Neuronal stem cell (in vitro differentiated cells): ENCODE measurements around the gene UTP25.

Experiments
- DNase-seq: peaks from one replicate; pipeline ENCODE4 v3.0.0-alpha.2; 2013; ENCODE audit warnings: low spot score
- H2AFZ ChIP-seq: one replicate; pipeline ENCODE4 v1.6.1; 2013; ENCODE audit warnings: mild to moderate bottlenecking, low read length, inconsistent platforms
- H2AK5ac ChIP-seq: 2 replicates; pipeline ENCODE4 v1.6.1; 2013; ENCODE audit warnings: low read depth, mild to moderate bottlenecking, inconsistent platforms, low read length, moderate library complexity, mixed read lengths
- H2BK120ac ChIP-seq: 2 replicates; pipeline ENCODE4 v1.6.1; 2013; ENCODE audit warnings: low read depth, mild to moderate bottlenecking, inconsistent platforms, low read length, moderate library complexity, mixed read lengths
- H2BK12ac ChIP-seq: one replicate; pipeline ENCODE4 v1.6.1; 2013; ENCODE audit warnings: low read length, inconsistent platforms
- H2BK15ac ChIP-seq: 2 replicates; pipeline ENCODE4 v1.6.1; 2013; ENCODE audit warnings: mild to moderate bottlenecking, low read length, inconsistent platforms, mixed read lengths
- H2BK5ac ChIP-seq: one replicate; pipeline ENCODE4 v1.6.1; 2013; ENCODE audit warnings: inconsistent platforms, mild to moderate bottlenecking, low read length, moderate library complexity
- H3K14ac ChIP-seq: one replicate; pipeline ENCODE4 v1.6.1; 2013; ENCODE audit warnings: low read length, inconsistent platforms
- H3K18ac ChIP-seq: 2 replicates; pipeline ENCODE4 v1.6.1; 2013; ENCODE audit warnings: low read length, inconsistent platforms
- H3K23ac ChIP-seq: 2 replicates; pipeline ENCODE4 v1.6.1; 2013; ENCODE audit warnings: low read depth, mild to moderate bottlenecking, mixed read lengths, low read length, inconsistent platforms; ENCODE audit not compliant: poor library complexity
- H3K27ac ChIP-seq: replicated peaks from 3 replicates; pipeline ENCODE4 v1.5.1; 2013; ENCODE audit warnings: low read length, inconsistent platforms
- H3K27me3 ChIP-seq, 3 experiments: 2 replicates each; pipeline ENCODE4 v1.6.1; 2013; ENCODE audit warnings: low read length in 3 of 3, mild to moderate bottlenecking in 2 of 3, inconsistent platforms in 1 of 3, low read depth in 1 of 3, mixed read lengths in 1 of 3, moderate library complexity in 1 of 3; ENCODE audit not compliant: control insufficient read depth in 3 of 3, insufficient read depth in 3 of 3
- H3K36me3 ChIP-seq, 2 donors: replicated peaks in 1 of 2; 2 replicates each; pipeline ENCODE4 v1.6.1; 2013; ENCODE audit warnings: low read length in 2 of 2; ENCODE audit not compliant: control insufficient read depth in 2 of 2, insufficient read depth in 2 of 2
- H3K4ac ChIP-seq: 2 replicates; pipeline ENCODE4 v1.6.1; 2013; ENCODE audit warnings: inconsistent platforms, mild to moderate bottlenecking, low read length, moderate library complexity
- H3K4me1 ChIP-seq, 2 donors: 1 replicate in 1 of 2; 2 replicates in 1 of 2; pipeline ENCODE4 v1.6.1; 2013; ENCODE audit warnings: low read length in 2 of 2, low read depth in 1 of 2; ENCODE audit not compliant: control insufficient read depth in 2 of 2, insufficient read depth in 1 of 2
- H3K4me2 ChIP-seq: one replicate; pipeline ENCODE4 v1.6.1; 2013; ENCODE audit warnings: mild to moderate bottlenecking, low read length, inconsistent platforms; ENCODE audit not compliant: insufficient read depth, poor library complexity, severe bottlenecking
- H3K4me3 ChIP-seq, 2 donors: 2 replicates each; pipeline ENCODE4 v1.5.1; 2013; ENCODE audit warnings: low read length in 2 of 2, mild to moderate bottlenecking in 2 of 2, inconsistent platforms in 1 of 2, moderate library complexity in 1 of 2
- H3K79me1 ChIP-seq: one replicate; pipeline ENCODE4 v1.6.1; 2013; ENCODE audit warnings: low read depth, mild to moderate bottlenecking, inconsistent platforms, low read length, moderate library complexity
- H3K9ac ChIP-seq: one replicate; pipeline ENCODE4 v1.6.1; 2013; ENCODE audit warnings: mild to moderate bottlenecking, low read depth, low read length, inconsistent platforms; ENCODE audit not compliant: poor library complexity
- H3K9me3 ChIP-seq, 2 donors: replicated peaks in 1 of 2; 2 replicates each; pipeline versions ENCODE3 to v1.6.1; 2013; ENCODE audit warnings: low read length in 2 of 2, mild to moderate bottlenecking in 2 of 2, inconsistent platforms in 1 of 2, low read depth in 1 of 2, mixed read lengths in 1 of 2, moderate library complexity in 1 of 2; ENCODE audit not compliant: control insufficient read depth in 2 of 2, insufficient read depth in 1 of 2
- H4K8ac ChIP-seq: one replicate; pipeline ENCODE4 v1.6.1; 2013; ENCODE audit warnings: low read depth, mild to moderate bottlenecking, inconsistent platforms, low read length, moderate library complexity
- H4K91ac ChIP-seq: one replicate; pipeline ENCODE4 v1.6.1; 2013; ENCODE audit warnings: low read length, low read depth, mild to moderate bottlenecking, inconsistent platforms; ENCODE audit not compliant: poor library complexity
- WGBS, 2 donors: extraction: QIAGEN DNeasy Blood & Tissue Kit; methylation state at CpG; one replicate each; pipeline ENCODE4 v1.1.7; 2013; ENCODE audit warnings: missing lambda C conversion rate in 2 of 2, mixed read lengths in 1 of 2; ENCODE audit not compliant: insufficient read length in 2 of 2, insufficient replicate concordance in 1 of 2; ENCODE audit errors: extremely low coverage in 2 of 2; 5-methylcytosine and 5-hydroxymethylcytosine counted together

UTP25 gene

DNA sequence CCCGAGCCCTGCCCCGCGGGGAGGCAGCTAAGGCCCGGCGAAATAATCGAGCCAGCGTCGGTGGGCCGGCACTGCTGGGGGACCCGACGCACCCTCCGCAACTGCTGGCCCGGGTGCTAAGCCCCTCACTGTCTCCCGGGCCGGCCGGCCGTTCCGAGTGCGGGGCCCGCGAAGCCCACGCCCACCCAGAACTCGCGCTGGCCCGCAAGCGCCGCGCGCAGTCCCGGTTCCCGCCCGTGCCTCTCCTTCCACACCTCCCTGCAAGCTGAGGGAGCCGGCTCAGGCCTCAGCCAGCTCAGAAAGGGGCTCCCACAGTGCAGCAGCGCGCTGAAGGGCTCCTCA is 61.3 kb downstream of the UTP25 start:
- H3K9ac ChIP-seq: no peak overlapping the region
- no peak overlapping the region for H3K4ac ChIP-seq
- H3K9me3 ChIP-seq: no peaks in the 10 kb centered on the region
- no peak overlapping the region for H2AK5ac ChIP-seq
- H4K8ac ChIP-seq: no peak overlapping the region
- no peaks in the 10 kb centered on the region for H3K27me3 ChIP-seq
- H3K4me2 ChIP-seq: no peak overlapping the region
- H2BK5ac ChIP-seq: no peak overlapping the region
- DNase-seq: no peak
- no peak overlapping the region for H3K23ac ChIP-seq
- no peak overlapping the region for H2BK120ac ChIP-seq
- no peak overlapping the region for H2AFZ ChIP-seq
- no CpG with 5 or more reads among the region's 35 CpGs for WGBS, 2 donors
- peaks cover 4 to 6% of the 10 kb centered on the region in 2 donors for H3K4me1 ChIP-seq
- H3K36me3 ChIP-seq: no peaks in the 10 kb centered on the region
- no peaks in the 10 kb centered on the region for H3K79me1 ChIP-seq
- no peak overlapping the region for H3K18ac ChIP-seq
- no peak overlapping the region for H3K27ac ChIP-seq
- no peak overlapping the region for H4K91ac ChIP-seq
- no peak overlapping the region for H3K4me3 ChIP-seq
- H2BK12ac ChIP-seq: no peak overlapping the region
- no peak overlapping the region for H3K14ac ChIP-seq
- no peak overlapping the region for H2BK15ac ChIP-seq

DNA sequence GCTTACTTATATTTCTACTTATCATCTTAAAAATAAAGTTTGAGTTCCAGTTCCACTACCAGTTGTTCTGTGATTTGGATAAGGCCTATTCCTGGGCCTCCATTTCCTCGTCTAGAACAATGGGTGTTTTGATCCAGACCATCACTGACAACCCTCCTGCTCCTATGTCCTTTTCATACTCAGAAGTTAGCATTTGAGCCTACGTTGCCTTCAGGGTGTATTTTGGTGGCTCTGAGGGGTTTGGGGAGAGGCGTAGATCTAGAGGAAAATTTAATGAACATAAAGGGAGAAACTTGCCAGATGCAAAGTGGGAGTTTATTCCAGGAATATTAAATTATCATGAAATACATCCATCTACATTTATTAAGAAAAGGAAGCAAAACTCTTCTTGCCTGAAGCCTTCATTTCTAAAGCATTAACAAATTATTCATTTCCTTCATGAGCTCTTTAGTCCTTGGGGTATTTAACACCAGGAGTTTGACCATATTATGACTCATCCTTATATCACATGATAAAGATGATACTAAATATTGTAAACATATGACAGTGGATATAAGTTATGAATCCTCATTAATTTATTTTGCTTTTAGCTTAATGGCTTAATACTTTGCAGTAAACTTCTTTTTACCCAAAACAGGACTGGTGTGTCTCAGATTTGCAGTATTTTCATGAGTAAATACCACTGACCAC is 63.0 kb downstream of the UTP25 start:
- no peak overlapping the region for H2BK5ac ChIP-seq
- H4K91ac ChIP-seq: no peak overlapping the region
- H2BK15ac ChIP-seq: no peak overlapping the region
- no peak for DNase-seq
- no peak overlapping the region for H4K8ac ChIP-seq
- no peaks in the 10 kb centered on the region for H3K4me1 ChIP-seq
- no peaks in the 10 kb centered on the region for H3K36me3 ChIP-seq
- no peak overlapping the region for H3K4ac ChIP-seq
- no peak overlapping the region for H2AK5ac ChIP-seq
- H2BK12ac ChIP-seq: no peak overlapping the region
- no peak overlapping the region for H3K23ac ChIP-seq
- no peak overlapping the region for H3K18ac ChIP-seq
- no peak overlapping the region for H3K4me2 ChIP-seq
- H3K4me3 ChIP-seq: no peak overlapping the region
- no peak overlapping the region for H3K14ac ChIP-seq
- H3K9ac ChIP-seq: no peak overlapping the region
- no CpG with 5 or more reads among the region's 3 CpGs for WGBS, 2 donors
- H3K27me3 ChIP-seq: no peaks in the 10 kb centered on the region
- H3K9me3 ChIP-seq: no peaks in the 10 kb centered on the region
- H3K79me1 ChIP-seq: no peaks in the 10 kb centered on the region
- H2AFZ ChIP-seq: no peak overlapping the region
- no peak overlapping the region for H2BK120ac ChIP-seq
- H3K27ac ChIP-seq: no peak overlapping the region

DNA sequence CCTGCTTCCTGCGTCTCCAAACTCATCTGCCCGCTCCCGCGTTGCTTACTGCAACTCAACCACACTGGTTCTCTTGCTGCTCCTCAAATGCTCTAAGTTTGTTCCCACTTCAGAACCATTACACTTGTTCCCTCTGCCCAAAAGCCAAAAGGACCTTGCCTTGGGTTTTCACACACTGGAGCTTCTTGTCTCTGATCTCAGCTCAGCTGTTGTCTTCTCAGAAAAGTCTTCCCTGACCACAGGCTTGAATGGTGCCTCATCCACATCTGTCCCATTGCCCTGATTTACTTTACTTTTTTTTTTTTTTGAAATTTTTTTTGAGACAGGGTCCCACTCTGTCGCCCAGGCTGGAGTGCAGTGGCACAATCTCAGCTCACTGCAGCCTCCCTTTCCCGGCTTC is 66.0 kb downstream of the UTP25 start:
- WGBS, 2 donors: no CpG with 5 or more reads among the region's 6 CpGs
- Histone ChIP-seq H3K79me1 (no peaks in the 10 kb centered on the region), H3K23ac (no peak overlapping the region), H3K14ac (no peak overlapping the region), H3K36me3 (no peaks in the 10 kb centered on the region), H2AK5ac (no peak overlapping the region), H2BK5ac (no peak overlapping the region), H2BK12ac (no peak overlapping the region), H3K4me2 (no peak overlapping the region), H3K9me3 (no peaks in the 10 kb centered on the region), H3K4me1 (no peaks in the 10 kb centered on the region), H4K8ac (no peak overlapping the region), H3K27ac (no peak overlapping the region), H2BK15ac (no peak overlapping the region), H3K4me3 (no peak overlapping the region), H3K18ac (no peak overlapping the region), H3K9ac (no peak overlapping the region), H2BK120ac (no peak overlapping the region), H3K4ac (no peak overlapping the region), H2AFZ (no peak overlapping the region), H3K27me3 (peaks cover 0 to 3% (median 0%) of the 10 kb centered on the region in 3 experiments), H4K91ac (no peak overlapping the region)
- no peak for DNase-seq

DNA sequence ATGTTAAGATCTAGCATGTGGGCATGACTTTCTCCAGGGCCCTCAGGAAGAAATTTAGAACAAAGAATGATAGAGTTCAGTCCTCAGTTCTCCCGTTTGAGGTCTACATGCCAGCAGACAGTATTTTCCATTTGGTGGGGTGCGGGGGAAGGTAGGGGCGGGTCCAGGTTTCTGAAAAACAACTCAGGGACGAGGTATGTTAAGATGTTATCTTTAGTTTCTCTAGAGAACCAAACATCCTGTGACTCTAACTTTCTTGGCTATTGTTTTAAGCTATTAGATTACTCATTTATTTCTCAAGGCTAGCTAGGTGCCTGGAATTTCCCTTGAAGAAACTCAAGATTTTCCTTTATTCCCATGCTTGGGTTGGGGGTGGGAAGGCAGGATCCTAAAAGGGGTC is 67.9 kb downstream of the UTP25 start:
- Histone ChIP-seq H3K4me3 (no peak overlapping the region), H3K27ac (no peak overlapping the region), H2BK5ac (no peak overlapping the region), H3K9ac (no peak overlapping the region), H3K4me1 (no peaks in the 10 kb centered on the region), H4K8ac (no peak overlapping the region), H3K4ac (no peak overlapping the region), H2BK12ac (no peak overlapping the region), H3K27me3 (peaks cover 0 to 3% (median 0%) of the 10 kb centered on the region in 3 experiments), H2BK120ac (no peak overlapping the region), H3K14ac (no peak overlapping the region), H3K9me3 (no peaks in the 10 kb centered on the region), H2BK15ac (no peak overlapping the region), H3K4me2 (no peak overlapping the region), H2AFZ (no peak overlapping the region), H3K23ac (no peak overlapping the region), H2AK5ac (no peak overlapping the region), H4K91ac (no peak overlapping the region), H3K18ac (no peak overlapping the region), H3K36me3 (no peaks in the 10 kb centered on the region), H3K79me1 (no peaks in the 10 kb centered on the region)
- no peak for DNase-seq
- WGBS, 2 donors: no CpG with 5 or more reads among the region's 4 CpGs
